ENCODE data around the gene AHI1.

The AHI1 gene

DNA sequence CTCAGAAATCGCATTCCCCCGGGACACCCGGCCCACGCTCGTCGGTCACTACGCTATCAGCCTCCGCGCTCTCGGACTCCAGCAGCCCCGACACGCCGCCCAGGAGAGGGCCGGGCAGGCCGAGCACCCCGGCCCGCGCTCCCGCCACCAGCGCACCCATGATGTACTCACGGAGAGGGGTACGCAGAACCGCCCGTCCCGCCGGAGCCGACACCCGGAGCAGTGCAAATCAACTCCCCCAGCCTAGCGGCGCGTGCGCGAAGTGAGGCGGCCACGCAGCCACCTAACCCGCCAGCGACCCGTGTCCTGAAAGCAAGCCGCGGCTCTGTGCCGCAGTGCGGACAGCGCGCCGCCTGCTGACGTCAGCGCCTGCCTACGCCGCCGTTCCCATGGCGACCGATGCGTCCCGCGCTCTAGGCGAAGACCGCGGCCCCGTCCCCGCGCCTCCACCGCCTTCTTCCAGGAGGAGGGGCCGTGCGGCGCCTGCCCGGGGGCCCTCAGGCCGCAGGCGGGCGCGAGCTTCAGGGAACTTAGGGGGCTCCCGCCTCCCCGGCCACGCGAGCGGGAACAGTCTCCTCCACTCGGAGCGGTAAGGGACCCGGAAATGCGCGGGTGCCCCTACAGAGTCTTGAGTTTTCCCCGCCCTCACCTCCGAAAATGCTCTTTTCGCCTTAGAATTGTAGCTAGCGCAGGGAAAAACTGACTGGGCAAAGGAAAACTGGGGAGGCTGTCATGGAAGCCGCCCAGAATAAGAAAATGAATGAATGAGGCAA is at the start of gene AHI1:
Gene AHI1, minus strand, starts transcription at position 329 of the 773 bp plus-strand sequence. CDS start 5,503 bp downstream, outside the sequence.
- H2AFZ ChIP-seq (ENCODE audit: low read depth, low read length), result peak within 1 kb of the TSS; percentile 99
- H3K4me1 ChIP-seq (ENCODE audit: low read length), result peaks cover 18% of the 10 kb centered on the region
- H3K9me3 ChIP-seq (ENCODE audit: insufficient read depth, low read length), result no peaks in the 10 kb centered on the region
- H3K27ac ChIP-seq (ENCODE audit: low read length), result peak within 1 kb of the TSS; percentile 54
- peak within 1 kb of the TSS; percentile 97 for H3K4me2 ChIP-seq (ENCODE audit: low read length)
- peak within 1 kb of the TSS; percentile 91 for H3K9ac ChIP-seq (ENCODE audit: low read length)
- H3K79me2 ChIP-seq (ENCODE audit: low read length), result peaks cover 13% of the 10 kb centered on the region
- peaks cover 11% of the 10 kb centered on the region for H3K36me3 ChIP-seq (replicated peaks; ENCODE audit: low read depth, low read length)
- peak within 1 kb of the TSS; percentile 96 for H3K4me3 ChIP-seq (ENCODE audit: low read length)
- TF ChIP-seq EZH2phosphoT487 (IDR thresholded peaks at IDR 0.05; ENCODE audit: low read depth), result no peak
- TF ChIP-seq, protein P1, sequence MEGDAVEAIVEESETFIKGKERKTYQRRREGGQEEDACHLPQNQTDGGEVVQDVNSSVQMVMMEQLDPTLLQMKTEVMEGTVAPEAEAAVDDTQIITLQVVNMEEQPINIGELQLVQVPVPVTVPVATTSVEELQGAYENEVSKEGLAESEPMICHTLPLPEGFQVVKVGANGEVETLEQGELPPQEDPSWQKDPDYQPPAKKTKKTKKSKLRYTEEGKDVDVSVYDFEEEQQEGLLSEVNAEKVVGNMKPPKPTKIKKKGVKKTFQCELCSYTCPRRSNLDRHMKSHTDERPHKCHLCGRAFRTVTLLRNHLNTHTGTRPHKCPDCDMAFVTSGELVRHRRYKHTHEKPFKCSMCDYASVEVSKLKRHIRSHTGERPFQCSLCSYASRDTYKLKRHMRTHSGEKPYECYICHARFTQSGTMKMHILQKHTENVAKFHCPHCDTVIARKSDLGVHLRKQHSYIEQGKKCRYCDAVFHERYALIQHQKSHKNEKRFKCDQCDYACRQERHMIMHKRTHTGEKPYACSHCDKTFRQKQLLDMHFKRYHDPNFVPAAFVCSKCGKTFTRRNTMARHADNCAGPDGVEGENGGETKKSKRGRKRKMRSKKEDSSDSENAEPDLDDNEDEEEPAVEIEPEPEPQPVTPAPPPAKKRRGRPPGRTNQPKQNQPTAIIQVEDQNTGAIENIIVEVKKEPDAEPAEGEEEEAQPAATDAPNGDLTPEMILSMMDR (IDR thresholded peaks at IDR 0.05; ENCODE audit: low read depth, low read length), result no peak
- H3K27me3 ChIP-seq (ENCODE audit: low read depth, low read length), result no peaks in the 10 kb centered on the region
- H4K20me1 ChIP-seq (ENCODE audit: insufficient read depth, low read length), result no peaks in the 10 kb centered on the region

DNA sequence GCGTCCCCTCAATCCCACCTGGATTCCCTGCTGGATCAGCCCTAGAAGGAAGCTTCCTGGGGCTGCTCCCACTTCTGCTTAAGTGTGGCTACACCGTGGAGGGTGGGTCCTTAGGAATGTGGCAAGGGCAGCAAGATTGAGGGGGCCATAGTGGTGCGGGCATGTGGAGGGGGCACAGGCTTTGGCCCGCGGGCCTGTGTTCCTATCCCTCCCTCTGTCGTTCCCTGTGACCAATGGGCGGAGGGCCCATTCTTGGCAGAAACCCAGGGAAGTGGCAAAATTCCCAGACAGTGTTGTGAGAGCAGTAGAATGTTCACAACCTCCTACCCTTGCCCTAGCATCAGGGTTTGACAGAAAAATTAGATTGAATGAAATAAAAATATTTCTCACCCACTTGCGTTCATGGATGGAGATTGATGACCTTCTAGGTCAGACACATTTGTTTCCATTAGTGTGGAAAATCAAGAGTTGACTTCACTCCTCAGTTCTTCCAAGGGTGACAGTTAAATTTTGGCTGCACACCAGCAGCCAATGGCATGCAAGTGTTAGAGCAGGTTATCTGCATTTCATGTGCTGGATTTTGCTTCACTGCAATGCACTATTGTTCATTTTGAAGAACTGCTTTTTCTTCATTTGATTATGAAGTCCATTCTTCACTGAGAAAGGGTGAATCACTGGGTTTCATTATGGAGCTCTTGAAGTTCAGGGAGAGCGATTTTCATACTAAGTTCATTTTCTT is 49.3 kb upstream of the AHI1 start:
- no peak overlapping the region for H3K4me2 ChIP-seq (ENCODE audit: low read length)
- H3K9ac ChIP-seq (ENCODE audit: low read length), result no peak overlapping the region
- H3K4me1 ChIP-seq (ENCODE audit: low read length), result no peaks in the 10 kb centered on the region
- H3K4me3 ChIP-seq (ENCODE audit: low read length), result no peak overlapping the region
- H3K79me2 ChIP-seq (ENCODE audit: low read length), result no peaks in the 10 kb centered on the region
- H3K27ac ChIP-seq (ENCODE audit: low read length), result no peak overlapping the region
- H3K36me3 ChIP-seq (replicated peaks; ENCODE audit: low read depth, low read length), result no peaks in the 10 kb centered on the region
- TF ChIP-seq EZH2phosphoT487 (IDR thresholded peaks at IDR 0.05; ENCODE audit: low read depth), result no peak
- TF ChIP-seq, protein P1 (IDR thresholded peaks at IDR 0.05; ENCODE audit: low read depth, low read length), result no peak
- no peak overlapping the region for H2AFZ ChIP-seq (ENCODE audit: low read depth, low read length)
- no peaks in the 10 kb centered on the region for H4K20me1 ChIP-seq (ENCODE audit: insufficient read depth, low read length)
- no peaks in the 10 kb centered on the region for H3K9me3 ChIP-seq (ENCODE audit: insufficient read depth, low read length)
- H3K27me3 ChIP-seq (ENCODE audit: low read depth, low read length), result no peaks in the 10 kb centered on the region

DNA sequence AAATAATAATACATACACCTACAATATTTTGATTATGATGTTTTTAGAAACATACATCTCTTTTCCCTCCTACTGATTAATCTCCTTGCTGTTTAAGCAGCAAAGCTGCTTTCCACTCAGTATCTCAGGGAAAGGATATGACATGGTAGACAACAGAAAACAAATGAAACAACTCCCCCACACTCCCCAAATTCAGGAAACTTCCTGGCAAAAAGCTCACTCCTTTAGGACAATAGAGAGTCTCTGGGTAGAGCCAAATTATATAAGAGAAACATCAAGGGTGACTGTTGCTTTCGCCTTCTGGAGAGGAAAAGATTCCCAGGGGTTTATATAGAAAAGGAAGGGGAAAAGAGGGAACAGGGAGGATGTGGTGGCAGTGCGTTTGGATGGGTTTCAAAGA is 48.7 kb upstream of the AHI1 start:
- Histone ChIP-seq H3K79me2 (ENCODE audit: low read length) (no peaks in the 10 kb centered on the region), H2AFZ (ENCODE audit: low read depth, low read length) (no peak overlapping the region), H3K4me3 (ENCODE audit: low read length) (no peak overlapping the region), H4K20me1 (ENCODE audit: insufficient read depth, low read length) (no peaks in the 10 kb centered on the region), H3K9ac (ENCODE audit: low read length) (no peak overlapping the region), H3K4me2 (ENCODE audit: low read length) (no peak overlapping the region), H3K36me3 (replicated peaks; ENCODE audit: low read depth, low read length) (no peaks in the 10 kb centered on the region), H3K27me3 (ENCODE audit: low read depth, low read length) (no peaks in the 10 kb centered on the region), H3K9me3 (ENCODE audit: insufficient read depth, low read length) (no peaks in the 10 kb centered on the region), H3K4me1 (ENCODE audit: low read length) (no peaks in the 10 kb centered on the region), H3K27ac (ENCODE audit: low read length) (no peak overlapping the region)
- TF ChIP-seq, protein P1 (IDR thresholded peaks at IDR 0.05; ENCODE audit: low read depth, low read length), result no peak
- no peak for TF ChIP-seq EZH2phosphoT487 (IDR thresholded peaks at IDR 0.05; ENCODE audit: low read depth)

DNA sequence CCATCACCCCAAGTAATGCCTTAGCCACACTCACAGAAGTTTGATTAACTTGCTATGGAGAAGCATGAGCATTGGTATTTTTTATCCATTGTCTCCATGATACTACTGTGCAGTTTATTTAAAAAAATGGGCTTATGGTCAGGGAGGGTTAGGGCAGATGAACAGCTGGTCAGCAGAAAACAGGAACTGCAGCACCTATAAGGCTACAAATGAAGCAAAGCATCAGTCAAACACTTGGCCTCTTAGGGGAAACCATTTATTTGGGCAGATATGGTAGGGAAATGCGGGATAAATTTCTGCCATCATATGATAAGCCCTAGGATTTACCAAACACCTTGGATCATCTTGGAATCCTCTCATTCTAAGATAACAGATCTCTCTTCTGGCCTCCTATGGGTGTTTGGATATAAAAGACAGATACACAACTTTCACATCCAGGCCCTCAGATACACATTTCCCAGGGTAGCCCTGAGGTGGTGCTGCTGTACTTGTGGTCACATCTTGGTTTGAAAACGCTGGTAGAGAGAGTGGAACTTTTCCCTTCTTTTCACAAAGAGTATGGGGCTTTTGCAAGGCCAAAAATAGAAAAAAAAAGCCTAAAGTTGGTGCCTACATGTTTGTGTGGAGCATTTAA is 42.8 kb upstream of the AHI1 start:
- no peaks in the 10 kb centered on the region for H3K4me1 ChIP-seq (ENCODE audit: low read length)
- no peak overlapping the region for H3K27ac ChIP-seq (ENCODE audit: low read length)
- no peak overlapping the region for H3K4me2 ChIP-seq (ENCODE audit: low read length)
- H3K79me2 ChIP-seq (ENCODE audit: low read length), result no peaks in the 10 kb centered on the region
- H3K36me3 ChIP-seq (replicated peaks; ENCODE audit: low read depth, low read length), result no peaks in the 10 kb centered on the region
- no peaks in the 10 kb centered on the region for H4K20me1 ChIP-seq (ENCODE audit: insufficient read depth, low read length)
- no peak overlapping the region for H3K9ac ChIP-seq (ENCODE audit: low read length)
- H3K27me3 ChIP-seq (ENCODE audit: low read depth, low read length), result no peaks in the 10 kb centered on the region
- TF ChIP-seq EZH2phosphoT487 (IDR thresholded peaks at IDR 0.05; ENCODE audit: low read depth), result no peak
- TF ChIP-seq, protein P1 (IDR thresholded peaks at IDR 0.05; ENCODE audit: low read depth, low read length), result peak; percentile 46
- no peaks in the 10 kb centered on the region for H3K9me3 ChIP-seq (ENCODE audit: insufficient read depth, low read length)
- H3K4me3 ChIP-seq (ENCODE audit: low read length), result no peak overlapping the region
- no peak overlapping the region for H2AFZ ChIP-seq (ENCODE audit: low read depth, low read length)

All from OCI-LY3 (cell line).